Erythroblast (primary cell): Measurements from ENCODE around the gene PRRX2.
"Not testable (repeated sequence)": the region's sequence is repeated elsewhere in the genome, so short reads cannot be mapped to it uniquely, and the experiment has no call there.

Experiments used
- DNase-seq, 2 experiments: peaks; one replicate each; lab custom pipeline; 2025; lab: John Stamatoyannopoulos, UW
- GATA1 ChIP-seq: IDR thresholded peaks from 2 replicates; pipeline ENCODE4 v1.6.1; 2011; ENCODE audit warnings: low read depth, mild to moderate bottlenecking, control low read depth, low read length, moderate library complexity
- POLR2A ChIP-seq: IDR thresholded peaks from 2 replicates; pipeline ENCODE4 v1.6.1; 2011; ENCODE audit warnings: mild to moderate bottlenecking, low read length

PRRX2 gene

GRCh38 chr9:129630967-129631673 is 34.3 kb upstream of the PRRX2 start:
- TF ChIP-seq GATA1 (no peak), POLR2A (no peak)
- DNase-seq = no peak

- no peak for DNase-seq
- TF ChIP-seq GATA1 (no peak), POLR2A (no peak)
Measured at GRCh38 chr9:129631674-129632129, 33.7 kb upstream of the PRRX2 start.

GRCh38 chr9:129632460-129632859 is 33.0 kb upstream of the PRRX2 start:
- DNase-seq = no peak
- TF ChIP-seq GATA1 (no peak), POLR2A (no peak)

GRCh38 chr9:129633207-129633606 is 32.2 kb upstream of the PRRX2 start:
- DNase-seq = no peak
- TF ChIP-seq POLR2A (no peak), GATA1 (no peak)

GRCh38 chr9:129633848-129634247 is 31.6 kb upstream of the PRRX2 start:
- TF ChIP-seq POLR2A = no peak
- no peak for TF ChIP-seq GATA1
- no peak for DNase-seq

GRCh38 chr9:129635099-129636065 is 30.1 kb upstream of the PRRX2 start:
- TF ChIP-seq POLR2A (no peak), GATA1 (no peak)
- DNase-seq = no peak

GRCh38 chr9:129636343-129636742 is 29.1 kb upstream of the PRRX2 start:
- DNase-seq = not testable (repeated sequence)

GRCh38 chr9:129637102-129637501 is 28.3 kb upstream of the PRRX2 start:
- no peak for TF ChIP-seq POLR2A
- no peak for TF ChIP-seq GATA1
- DNase-seq = no peak

- TF ChIP-seq POLR2A = no peak
- DNase-seq = no peak
Measured at GRCh38 chr9:129637673-129638439, 27.6 kb upstream of the PRRX2 start.

GRCh38 chr9:129639034-129639630 is 26.3 kb upstream of the PRRX2 start:
- DNase-seq = no peak
- TF ChIP-seq GATA1 (no peak), POLR2A (no peak)

- TF ChIP-seq GATA1 = no peak
- TF ChIP-seq POLR2A = no peak
- no peak for DNase-seq
Measured at GRCh38 chr9:129639756-129640085, 25.7 kb upstream of the PRRX2 start.

GRCh38 chr9:129640086-129640870 is 25.2 kb upstream of the PRRX2 start:
- TF ChIP-seq GATA1 (no peak), POLR2A (no peak)
- DNase-seq = no peak

GRCh38 chr9:129640871-129641749 is 24.3 kb upstream of the PRRX2 start:
- no peak for TF ChIP-seq GATA1
- no peak for TF ChIP-seq POLR2A
- peak; percentile 74 to 79 for DNase-seq
